HepG2 (cell line): ENCODE results near the gene FAM20C. TPM values are rescaled to one million over a fixed set of nuclear protein-coding genes. Genes with fewer than 3 reads are reported as not detected.

Experiments used
- ATF7 ChIP-seq, 2 experiments: fragments of 450-650 bp in 1 of 2; sonication (generic) in 1 of 2; formaldehyde crosslinking in 1 of 2; IDR thresholded peaks; 2 replicates each; pipeline versions ENCODE4 v1.4.0 to v1.6.1; 2016 to 2020; ENCODE audit warnings: antibody characterized with exemption in 1 of 2, mild to moderate bottlenecking in 1 of 2, missing genetic modification reagents in 1 of 2
- BRD4 ChIP-seq: sonication (generic); formaldehyde crosslinking; IDR thresholded peaks from 2 replicates; pipeline ENCODE4 v1.4.0; 2020; ENCODE audit warnings: missing genetic modification reagents
- CBX2 ChIP-seq, 2 experiments: fragments of 200-600 bp in 1 of 2; sonication (generic); formaldehyde crosslinking in 1 of 2; IDR thresholded peaks; 2 replicates each; pipeline versions ENCODE4 v1.7.0 to v1.8.1; 2018 to 2022; ENCODE audit warnings: low read depth in 2 of 2, low read length in 1 of 2, mild to moderate bottlenecking in 1 of 2, missing genetic modification reagents in 1 of 2
- CEBPB ChIP-seq: IDR thresholded peaks from 2 replicates; pipeline ENCODE4 v1.6.1; 2011; ENCODE audit warnings: low read depth, low read length, improper control_type of control experiment, borderline replicate concordance
- GABPB1 ChIP-seq: IDR thresholded peaks from 2 replicates; pipeline ENCODE4 v1.6.1; 2016; ENCODE audit warnings: mild to moderate bottlenecking, missing genetic modification reagents, moderate library complexity, missing compliant biosample characterization
- HIVEP1 ChIP-seq: sonication (generic); formaldehyde crosslinking; IDR thresholded peaks from 2 replicates; pipeline ENCODE4 v1.4.0; 2020; ENCODE audit warnings: mild to moderate bottlenecking, missing genetic modification reagents
- KDM2A ChIP-seq: sonication (generic); formaldehyde crosslinking; IDR thresholded peaks from 2 replicates; pipeline ENCODE4 v1.4.0; 2020; ENCODE audit warnings: low read depth, missing genetic modification reagents, borderline replicate concordance
- MBD4 ChIP-seq: IDR thresholded peaks from 2 replicates; pipeline ENCODE4 v1.6.1; 2012; ENCODE audit warnings: low read length, inconsistent platforms, borderline replicate concordance
- NR3C1 ChIP-seq: sonication (generic); formaldehyde crosslinking; IDR thresholded peaks from 2 replicates; pipeline ENCODE4 v1.4.0; 2020; ENCODE audit warnings: missing genetic modification reagents
- RFX3 ChIP-seq: IDR thresholded peaks from 2 replicates; pipeline ENCODE4 v1.6.1; 2016; ENCODE audit warnings: missing biosample characterization, missing genetic modification reagents
- SOX13 ChIP-seq, 3 experiments: fragments of 450-650 bp in 1 of 3; sonication (generic) in 1 of 3; formaldehyde crosslinking in 1 of 3; IDR thresholded peaks in 2 of 3; conservative IDR thresholded peaks in 1 of 3; 2 replicates each; pipeline versions ENCODE4 v1.5.0 to v1.6.1; 2016 to 2020; ENCODE audit warnings: antibody characterized with exemption in 1 of 3, mild to moderate bottlenecking in 1 of 3, missing compliant biosample characterization in 1 of 3, missing genetic modification reagents in 1 of 3, moderate library complexity in 1 of 3
- SPEN ChIP-seq: sonication (generic); formaldehyde crosslinking; IDR thresholded peaks from 2 replicates; pipeline ENCODE4 v1.5.1; 2020; ENCODE audit warnings: low read depth, mild to moderate bottlenecking, missing genetic modification reagents
- ZNF496 ChIP-seq: sonication (generic); formaldehyde crosslinking; IDR thresholded peaks from 2 replicates; pipeline ENCODE4 v1.8.1; 2023; ENCODE audit warnings: mild to moderate bottlenecking, moderate library complexity, missing genetic modification reagents; ENCODE audit not compliant: insufficient replicate concordance
- ZNF672 ChIP-seq: sonication (generic); formaldehyde crosslinking; IDR thresholded peaks from 2 replicates; pipeline ENCODE4 v1.8.1; 2022; ENCODE audit warnings: missing genetic modification reagents
- polyA plus RNA-seq, 8 experiments: library from polyadenylated mRNA; depleted of rRNA in 3 of 8; stranded (reverse) in 7 of 8; unstranded in 1 of 8; fragments of >200 nt; fragmentation: Illumina TruSeq in 4 of 8; extraction: Trizol in 4 of 8; gene quantifications; 2 replicates each; pipeline versions ENCODE4 v1.2.1 to v1.2.3, GENCODE V29; 2011 to 2016; ENCODE audit warnings: low read depth in 4 of 8, missing spikeins in 1 of 8, mixed read lengths in 1 of 8; ENCODE audit not compliant: insufficient read depth in 1 of 8
- total RNA-seq, 5 experiments: library from RNA; depleted of rRNA; stranded (reverse); fragments of >200 nt; fragmentation: Illumina TruSeq; extraction: Trizol; gene quantifications; 2 replicates each; pipeline ENCODE4 v1.2.3, GENCODE V29; 2016; ENCODE audit warnings: low read depth in 1 of 5
- TF ChIP-seq, protein P1 (sequence below): sonication (generic); formaldehyde crosslinking; IDR thresholded peaks from 2 replicates; pipeline ENCODE4 v1.4.0; 2020; ENCODE audit warnings: missing genetic modification reagents
- TF ChIP-seq, protein P2 (sequence below): sonication (generic); formaldehyde crosslinking; IDR thresholded peaks from 2 replicates; pipeline ENCODE4 v1.9.0; 2021; ENCODE audit warnings: mild to moderate bottlenecking, missing genetic modification reagents
- TF ChIP-seq, protein P3 (sequence below): sonication (generic); formaldehyde crosslinking; IDR thresholded peaks from 2 replicates; pipeline ENCODE4 v1.4.0; 2020; ENCODE audit warnings: mild to moderate bottlenecking, low read depth, missing genetic modification reagents
- TF ChIP-seq, protein P4 (sequence below): sonication (generic); formaldehyde crosslinking; IDR thresholded peaks from 2 replicates; pipeline ENCODE4 v1.5.1; 2020; ENCODE audit warnings: missing genetic modification reagents, mild to moderate bottlenecking, borderline replicate concordance

FAM20C gene
- total and polyA plus RNA-seq, 2 of the 13 experiments (the other 11 are each of a cell fraction or from before 2014, with no cell fraction given) = 11.9 to 19.9 TPM

DNA sequence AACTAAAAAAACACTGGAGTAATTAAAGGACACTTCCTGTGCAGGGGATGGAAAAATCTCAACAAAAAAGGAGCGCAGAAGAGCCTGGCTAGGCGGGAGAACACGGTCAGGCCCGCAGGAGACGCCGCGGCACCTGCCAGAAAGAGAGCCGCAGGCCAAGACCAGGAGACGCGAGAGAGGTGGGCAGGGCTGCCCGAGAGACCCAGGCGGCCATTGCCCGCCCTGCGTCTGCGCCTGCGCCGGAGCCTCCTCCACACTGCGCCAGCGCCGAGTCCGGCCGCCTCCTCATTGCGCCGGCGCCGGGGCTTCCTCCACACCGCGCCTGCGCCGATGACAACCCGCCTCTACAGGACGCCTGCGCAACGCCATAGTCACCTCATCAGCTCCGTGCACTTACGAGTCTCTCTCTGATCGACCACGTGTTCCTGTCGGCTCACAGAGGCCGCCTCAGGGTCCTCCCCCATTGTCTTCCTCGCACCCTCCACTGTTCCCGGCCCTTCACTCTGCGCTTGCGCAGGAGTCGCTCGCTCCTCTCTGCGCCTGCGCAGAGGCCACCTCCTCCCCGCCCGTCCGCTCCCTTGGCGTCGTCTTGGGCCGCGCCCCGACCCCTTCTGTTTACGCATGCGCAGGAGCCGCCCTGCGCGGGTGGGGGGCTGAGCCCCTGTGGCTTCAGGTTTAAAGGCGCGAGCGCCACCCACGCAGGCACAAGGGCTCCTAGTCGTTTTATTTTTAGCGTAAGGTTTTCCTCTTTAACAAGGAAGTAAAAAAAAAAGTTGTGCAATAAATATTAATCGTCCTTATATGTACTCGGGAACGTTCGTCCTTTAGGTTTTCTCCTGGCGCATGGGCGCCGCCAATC lies 43.2 kb upstream of the FAM20C start (continued):
- TF ChIP-seq SOX13 (IDR thresholded peaks at IDR 0.05) (no peak), SOX13 (CRISPR knock-in tag; conservative IDR thresholded peaks at IDR 0.05 in 1 of 2, IDR thresholded peaks at IDR 0.05 in 1 of 2) (no peak), KDM2A (no peak), RFX3 (CRISPR knock-in tag) (no peak), MBD4 (no peak), CBX2 (IDR thresholded peaks at IDR 0.05; ENCODE audit: low read depth, low read length) (no peak), CBX2 (CRISPR knock-in tag; IDR thresholded peaks at IDR 0.05; ENCODE audit: low read depth) (no peak), ZNF496 (CRISPR knock-in tag) (no peak), NR3C1 (no peak), SPEN (0 out of 2 replicates have a peak, but pooled peaks have one; percentile 27), CEBPB (peak; percentile 38), ZNF672 (CRISPR knock-in tag) (no peak), BRD4 (CRISPR knock-in tag) (0 out of 2 replicates have a peak, but pooled peaks have one; percentile 57), HIVEP1 (CRISPR knock-in tag) (no peak), GABPB1 (peak; percentile 66), ATF7 (IDR thresholded peaks at IDR 0.05) (no peak), ATF7 (CRISPR knock-in tag; IDR thresholded peaks at IDR 0.05) (0 out of 2 replicates have a peak, but pooled peaks have one; percentile 30)
- TF ChIP-seq, protein P1, sequence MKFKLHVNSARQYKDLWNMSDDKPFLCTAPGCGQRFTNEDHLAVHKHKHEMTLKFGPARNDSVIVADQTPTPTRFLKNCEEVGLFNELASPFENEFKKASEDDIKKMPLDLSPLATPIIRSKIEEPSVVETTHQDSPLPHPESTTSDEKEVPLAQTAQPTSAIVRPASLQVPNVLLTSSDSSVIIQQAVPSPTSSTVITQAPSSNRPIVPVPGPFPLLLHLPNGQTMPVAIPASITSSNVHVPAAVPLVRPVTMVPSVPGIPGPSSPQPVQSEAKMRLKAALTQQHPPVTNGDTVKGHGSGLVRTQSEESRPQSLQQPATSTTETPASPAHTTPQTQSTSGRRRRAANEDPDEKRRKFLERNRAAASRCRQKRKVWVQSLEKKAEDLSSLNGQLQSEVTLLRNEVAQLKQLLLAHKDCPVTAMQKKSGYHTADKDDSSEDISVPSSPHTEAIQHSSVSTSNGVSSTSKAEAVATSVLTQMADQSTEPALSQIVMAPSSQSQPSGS (CRISPR knock-in tag) = no peak
- TF ChIP-seq, protein P2, sequence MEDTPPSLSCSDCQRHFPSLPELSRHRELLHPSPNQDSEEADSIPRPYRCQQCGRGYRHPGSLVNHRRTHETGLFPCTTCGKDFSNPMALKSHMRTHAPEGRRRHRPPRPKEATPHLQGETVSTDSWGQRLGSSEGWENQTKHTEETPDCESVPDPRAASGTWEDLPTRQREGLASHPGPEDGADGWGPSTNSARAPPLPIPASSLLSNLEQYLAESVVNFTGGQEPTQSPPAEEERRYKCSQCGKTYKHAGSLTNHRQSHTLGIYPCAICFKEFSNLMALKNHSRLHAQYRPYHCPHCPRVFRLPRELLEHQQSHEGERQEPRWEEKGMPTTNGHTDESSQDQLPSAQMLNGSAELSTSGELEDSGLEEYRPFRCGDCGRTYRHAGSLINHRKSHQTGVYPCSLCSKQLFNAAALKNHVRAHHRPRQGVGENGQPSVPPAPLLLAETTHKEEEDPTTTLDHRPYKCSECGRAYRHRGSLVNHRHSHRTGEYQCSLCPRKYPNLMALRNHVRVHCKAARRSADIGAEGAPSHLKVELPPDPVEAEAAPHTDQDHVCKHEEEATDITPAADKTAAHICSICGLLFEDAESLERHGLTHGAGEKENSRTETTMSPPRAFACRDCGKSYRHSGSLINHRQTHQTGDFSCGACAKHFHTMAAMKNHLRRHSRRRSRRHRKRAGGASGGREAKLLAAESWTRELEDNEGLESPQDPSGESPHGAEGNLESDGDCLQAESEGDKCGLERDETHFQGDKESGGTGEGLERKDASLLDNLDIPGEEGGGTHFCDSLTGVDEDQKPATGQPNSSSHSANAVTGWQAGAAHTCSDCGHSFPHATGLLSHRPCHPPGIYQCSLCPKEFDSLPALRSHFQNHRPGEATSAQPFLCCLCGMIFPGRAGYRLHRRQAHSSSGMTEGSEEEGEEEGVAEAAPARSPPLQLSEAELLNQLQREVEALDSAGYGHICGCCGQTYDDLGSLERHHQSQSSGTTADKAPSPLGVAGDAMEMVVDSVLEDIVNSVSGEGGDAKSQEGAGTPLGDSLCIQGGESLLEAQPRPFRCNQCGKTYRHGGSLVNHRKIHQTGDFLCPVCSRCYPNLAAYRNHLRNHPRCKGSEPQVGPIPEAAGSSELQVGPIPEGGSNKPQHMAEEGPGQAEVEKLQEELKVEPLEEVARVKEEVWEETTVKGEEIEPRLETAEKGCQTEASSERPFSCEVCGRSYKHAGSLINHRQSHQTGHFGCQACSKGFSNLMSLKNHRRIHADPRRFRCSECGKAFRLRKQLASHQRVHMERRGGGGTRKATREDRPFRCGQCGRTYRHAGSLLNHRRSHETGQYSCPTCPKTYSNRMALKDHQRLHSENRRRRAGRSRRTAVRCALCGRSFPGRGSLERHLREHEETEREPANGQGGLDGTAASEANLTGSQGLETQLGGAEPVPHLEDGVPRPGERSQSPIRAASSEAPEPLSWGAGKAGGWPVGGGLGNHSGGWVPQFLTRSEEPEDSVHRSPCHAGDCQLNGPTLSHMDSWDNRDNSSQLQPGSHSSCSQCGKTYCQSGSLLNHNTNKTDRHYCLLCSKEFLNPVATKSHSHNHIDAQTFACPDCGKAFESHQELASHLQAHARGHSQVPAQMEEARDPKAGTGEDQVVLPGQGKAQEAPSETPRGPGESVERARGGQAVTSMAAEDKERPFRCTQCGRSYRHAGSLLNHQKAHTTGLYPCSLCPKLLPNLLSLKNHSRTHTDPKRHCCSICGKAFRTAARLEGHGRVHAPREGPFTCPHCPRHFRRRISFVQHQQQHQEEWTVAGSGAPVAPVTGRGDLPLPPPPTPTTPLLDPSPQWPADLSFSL (CRISPR knock-in tag) = no peak
- TF ChIP-seq, protein P3, sequence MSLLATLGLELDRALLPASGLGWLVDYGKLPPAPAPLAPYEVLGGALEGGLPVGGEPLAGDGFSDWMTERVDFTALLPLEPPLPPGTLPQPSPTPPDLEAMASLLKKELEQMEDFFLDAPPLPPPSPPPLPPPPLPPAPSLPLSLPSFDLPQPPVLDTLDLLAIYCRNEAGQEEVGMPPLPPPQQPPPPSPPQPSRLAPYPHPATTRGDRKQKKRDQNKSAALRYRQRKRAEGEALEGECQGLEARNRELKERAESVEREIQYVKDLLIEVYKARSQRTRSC = no peak
- TF ChIP-seq, protein P4, sequence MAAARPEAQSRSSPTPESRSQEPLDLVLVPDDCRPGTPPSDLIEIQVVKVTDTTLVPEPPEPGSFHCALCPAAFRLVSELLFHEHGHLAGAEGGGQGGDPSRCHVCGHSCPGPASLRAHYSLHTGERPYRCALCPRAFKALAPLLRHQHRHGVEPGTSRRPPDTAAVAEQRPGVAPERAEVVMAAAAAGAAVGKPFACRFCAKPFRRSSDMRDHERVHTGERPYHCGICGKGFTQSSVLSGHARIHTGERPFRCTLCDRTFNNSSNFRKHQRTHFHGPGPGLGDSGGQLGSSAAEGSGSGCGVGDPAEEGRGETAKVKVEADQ (CRISPR knock-in tag) = no peak
